ENCODE measurements around the gene FREM1.

DNA sequence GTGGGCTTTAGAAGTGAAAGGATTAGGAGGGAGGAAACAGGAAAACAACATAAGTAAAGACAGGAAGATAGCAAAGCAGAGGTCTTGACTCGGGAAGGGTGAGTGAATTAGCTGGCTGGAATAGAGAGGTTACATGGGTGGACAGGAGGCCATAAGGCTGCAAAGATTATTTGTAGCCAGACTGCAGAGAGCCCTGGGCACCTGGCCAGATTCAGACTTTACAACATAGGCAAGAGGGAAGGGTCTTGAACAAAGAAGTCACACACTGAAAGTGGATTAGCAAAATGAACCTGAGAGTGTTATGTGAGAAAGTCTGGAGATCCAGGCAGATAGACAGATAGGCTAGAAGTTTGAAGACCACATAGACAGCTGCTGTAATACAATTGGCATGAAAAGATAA, 158.0 kb downstream of the FREM1 start:
- TF ChIP-seq POLR2A (IDR thresholded peaks at IDR 0.05) = no peak
- TF ChIP-seq, protein P1, sequence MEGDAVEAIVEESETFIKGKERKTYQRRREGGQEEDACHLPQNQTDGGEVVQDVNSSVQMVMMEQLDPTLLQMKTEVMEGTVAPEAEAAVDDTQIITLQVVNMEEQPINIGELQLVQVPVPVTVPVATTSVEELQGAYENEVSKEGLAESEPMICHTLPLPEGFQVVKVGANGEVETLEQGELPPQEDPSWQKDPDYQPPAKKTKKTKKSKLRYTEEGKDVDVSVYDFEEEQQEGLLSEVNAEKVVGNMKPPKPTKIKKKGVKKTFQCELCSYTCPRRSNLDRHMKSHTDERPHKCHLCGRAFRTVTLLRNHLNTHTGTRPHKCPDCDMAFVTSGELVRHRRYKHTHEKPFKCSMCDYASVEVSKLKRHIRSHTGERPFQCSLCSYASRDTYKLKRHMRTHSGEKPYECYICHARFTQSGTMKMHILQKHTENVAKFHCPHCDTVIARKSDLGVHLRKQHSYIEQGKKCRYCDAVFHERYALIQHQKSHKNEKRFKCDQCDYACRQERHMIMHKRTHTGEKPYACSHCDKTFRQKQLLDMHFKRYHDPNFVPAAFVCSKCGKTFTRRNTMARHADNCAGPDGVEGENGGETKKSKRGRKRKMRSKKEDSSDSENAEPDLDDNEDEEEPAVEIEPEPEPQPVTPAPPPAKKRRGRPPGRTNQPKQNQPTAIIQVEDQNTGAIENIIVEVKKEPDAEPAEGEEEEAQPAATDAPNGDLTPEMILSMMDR (IDR thresholded peaks at IDR 0.05) = no peak

Data from thyroid gland (tissue), 4 donors.